DND-41 (cell line): ENCODE results near the gene DDX17.

Source experiments
- CTCF ChIP-seq: IDR thresholded peaks from 2 replicates; pipeline ENCODE4 v1.5.1; 2012; ENCODE audit warnings: borderline replicate concordance, low read length, moderate library complexity, mild to moderate bottlenecking; ENCODE audit not compliant: poor library complexity, severe bottlenecking; ENCODE audit errors: extremely low read depth
- EZH2 ChIP-seq: IDR thresholded peaks from 3 replicates; pipeline ENCODE4 v1.6.1; 2012; ENCODE audit warnings: borderline replicate concordance, low read depth, mild to moderate bottlenecking, moderate library complexity, low read length, inconsistent platforms; ENCODE audit not compliant: severe bottlenecking

- TF ChIP-seq CTCF, result no peak
- no peak for TF ChIP-seq EZH2
Observed at GRCh38 chr22:38453066-38453672, 52.9 kb downstream of the DDX17 start.
